ELF-1 (cell line): ENCODE measurements around the gene GLB1L3.
A peak's percentile ranks its signal among the peaks of the same experiment; 100 is the strongest.
"Not testable (repeated sequence)": the region's sequence is repeated elsewhere in the genome, so short reads cannot be mapped to it uniquely, and the experiment has no call there.

Experiments used
- DNase-seq: peaks from one replicate; pipeline ENCODE4 v3.0.0-alpha.2; 2016; ENCODE audit warnings: low read depth, low spot score

GLB1L3 gene

DNA sequence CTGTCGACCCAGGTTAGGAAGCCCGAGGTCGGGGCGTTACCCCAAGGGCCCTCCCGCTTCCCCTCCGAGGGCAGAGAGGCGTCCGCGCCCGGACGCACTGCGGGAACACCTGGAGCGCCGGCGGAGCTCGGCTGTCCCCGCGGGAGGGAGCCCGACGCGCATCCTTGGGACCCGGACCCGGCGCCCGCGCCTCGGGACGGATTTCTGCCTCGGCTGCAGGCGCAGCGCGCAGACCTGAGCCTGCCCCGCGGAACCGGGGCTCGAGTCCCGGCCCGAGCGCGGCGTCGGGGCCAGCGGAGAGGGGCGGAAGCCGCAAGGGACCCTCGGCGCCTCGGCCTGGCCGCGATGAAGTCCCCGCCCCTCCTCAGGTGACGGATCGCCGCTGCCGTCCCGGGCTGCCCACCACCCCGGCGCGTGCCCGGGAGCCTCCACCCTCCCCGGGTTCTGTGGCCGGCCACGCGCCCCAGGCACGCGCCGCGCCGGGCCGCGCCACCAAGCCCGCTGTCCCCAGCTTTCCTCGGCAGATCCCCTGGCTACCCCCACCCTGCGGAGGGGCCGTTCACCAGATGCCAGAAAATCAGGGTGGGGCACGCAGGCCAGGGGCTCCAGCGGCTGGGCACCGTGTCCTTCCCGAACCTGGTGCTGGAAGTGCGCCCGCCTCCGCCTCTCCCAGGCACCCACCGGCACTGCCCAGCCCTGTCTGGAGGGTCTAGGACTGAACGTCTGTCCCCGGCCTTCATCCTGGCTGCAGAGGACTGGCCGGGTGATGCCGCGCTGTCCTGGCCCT lies 410 bp downstream of the GLB1L3 start:
- DNase-seq, result peak; percentile 48

DNA sequence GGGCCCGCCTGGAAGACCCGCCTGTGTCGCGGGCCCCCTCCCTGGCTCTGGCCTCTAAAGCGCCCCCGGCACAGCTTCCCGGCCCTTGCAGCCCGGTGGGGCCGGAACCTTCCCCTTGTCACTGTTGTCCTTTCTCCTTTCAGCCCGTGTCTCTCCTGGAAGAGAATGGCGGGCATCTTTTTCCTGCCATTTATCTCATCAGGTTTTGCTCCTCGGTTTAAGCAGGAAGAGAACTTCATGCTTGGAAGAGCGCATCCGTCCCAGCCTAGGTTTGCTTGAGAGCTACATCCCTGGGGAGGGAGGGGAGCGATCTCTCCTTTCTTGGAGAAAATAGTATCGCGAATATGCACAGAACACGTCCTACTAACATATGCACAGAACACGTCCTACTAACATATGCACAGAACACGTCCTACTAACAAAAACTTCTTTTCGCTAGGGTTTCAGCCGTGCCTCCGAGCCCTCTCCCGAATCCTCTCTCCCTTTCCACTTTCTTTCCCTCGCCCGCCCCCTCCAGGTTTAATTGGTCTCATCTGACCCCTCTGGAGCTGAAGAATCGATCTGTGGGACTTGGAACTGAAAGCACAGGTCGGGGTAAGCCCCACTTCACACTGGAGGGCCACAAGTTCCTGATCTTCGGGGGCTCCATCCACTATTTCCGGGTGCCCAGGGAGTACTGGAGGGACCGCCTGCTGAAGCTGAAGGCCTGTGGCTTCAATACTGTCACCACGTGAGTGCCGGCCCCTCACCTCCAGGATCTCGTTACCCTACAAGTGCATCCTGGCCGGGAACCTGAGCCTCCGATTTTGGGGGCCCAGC lies 1.2 kb downstream of the GLB1L3 start:
- DNase-seq, result no peak

DNA sequence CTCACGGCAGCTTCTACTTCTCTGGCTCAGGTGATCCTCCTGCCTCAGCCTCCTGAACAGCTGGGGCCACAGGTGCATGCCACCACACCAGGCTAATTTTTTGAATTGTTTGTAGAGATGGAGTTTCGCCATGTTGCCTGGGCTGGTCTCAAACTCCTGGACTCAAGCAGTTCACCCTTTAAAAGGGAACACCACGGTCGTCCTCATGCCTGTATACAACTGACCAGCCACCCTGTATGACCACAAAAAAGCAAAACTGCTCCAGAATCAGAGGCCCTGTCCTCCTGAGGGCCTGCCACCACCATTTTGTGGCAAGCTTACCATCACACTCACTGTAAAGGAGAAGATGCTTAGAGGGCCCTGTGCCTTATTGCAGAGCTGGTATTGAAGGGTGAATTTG lies 2.2 kb downstream of the GLB1L3 start:
- DNase-seq, result no peak

DNA sequence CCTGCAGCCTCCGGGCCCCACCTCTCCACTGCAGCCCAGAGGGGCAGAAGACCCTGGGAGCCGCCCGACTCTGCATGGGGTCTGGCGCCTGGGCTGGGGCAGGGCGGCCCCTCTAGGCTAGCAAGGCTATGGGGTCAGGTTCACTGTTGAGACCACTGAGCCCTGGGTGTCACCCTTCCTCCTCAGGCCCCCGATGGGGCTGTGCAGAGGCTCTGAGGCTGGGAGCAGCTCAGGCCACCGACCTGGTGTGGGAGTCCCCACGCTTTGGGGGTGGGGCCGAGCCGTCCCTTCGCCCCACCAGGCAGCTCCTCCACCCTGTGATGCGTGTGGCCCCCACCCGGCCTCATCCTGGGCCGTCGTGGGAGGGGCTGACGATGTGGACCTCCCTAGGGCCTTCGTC lies 5.5 kb downstream of the GLB1L3 start:
- not testable (repeated sequence) for DNase-seq

DNA sequence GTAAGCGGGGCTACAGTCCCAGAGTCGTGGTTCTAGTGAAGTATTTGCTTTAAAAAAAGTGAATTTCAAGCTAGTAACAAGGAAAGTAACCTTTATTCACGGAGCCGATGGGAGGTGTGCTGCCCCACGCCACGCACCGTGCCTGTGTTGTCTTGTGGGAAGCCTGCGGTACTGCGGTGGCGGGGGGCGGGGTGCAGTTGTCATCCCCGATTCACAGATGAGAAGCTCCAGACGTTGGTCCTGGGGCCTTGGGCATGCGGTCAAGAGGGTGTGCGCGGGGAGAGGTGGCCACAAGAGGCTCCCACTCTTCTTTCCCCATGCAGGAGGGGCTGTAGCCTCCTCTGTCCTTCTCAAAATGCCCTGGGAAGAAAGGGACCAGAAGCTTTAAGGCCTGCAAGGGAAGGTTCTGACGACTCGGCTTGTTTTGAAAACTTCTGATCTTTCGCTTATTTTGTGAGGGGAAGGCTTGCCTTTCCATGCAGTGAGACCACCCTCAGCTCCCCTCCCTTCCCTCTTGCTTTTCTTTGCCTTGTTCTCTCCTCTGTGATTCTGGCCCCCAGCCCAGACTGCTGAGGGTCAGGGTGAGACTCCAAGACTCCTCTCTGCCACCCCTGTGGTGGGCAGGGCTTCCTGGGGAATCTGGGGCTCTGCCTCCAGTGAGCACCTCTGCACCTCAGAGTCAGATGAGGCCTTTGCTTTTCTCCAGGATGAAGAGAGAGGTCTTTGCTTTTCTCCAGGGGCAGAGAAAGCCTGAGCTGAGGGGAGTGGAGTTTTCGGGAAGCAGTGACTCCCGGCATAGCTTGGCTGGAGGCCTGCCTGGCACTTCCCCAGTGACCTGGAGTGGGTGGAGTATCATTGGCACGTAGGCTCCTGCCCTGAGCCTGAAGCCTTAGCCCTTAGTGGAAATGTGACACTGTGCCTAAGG lies 6.2 kb downstream of the GLB1L3 start:
- DNase-seq, result no peak

DNA sequence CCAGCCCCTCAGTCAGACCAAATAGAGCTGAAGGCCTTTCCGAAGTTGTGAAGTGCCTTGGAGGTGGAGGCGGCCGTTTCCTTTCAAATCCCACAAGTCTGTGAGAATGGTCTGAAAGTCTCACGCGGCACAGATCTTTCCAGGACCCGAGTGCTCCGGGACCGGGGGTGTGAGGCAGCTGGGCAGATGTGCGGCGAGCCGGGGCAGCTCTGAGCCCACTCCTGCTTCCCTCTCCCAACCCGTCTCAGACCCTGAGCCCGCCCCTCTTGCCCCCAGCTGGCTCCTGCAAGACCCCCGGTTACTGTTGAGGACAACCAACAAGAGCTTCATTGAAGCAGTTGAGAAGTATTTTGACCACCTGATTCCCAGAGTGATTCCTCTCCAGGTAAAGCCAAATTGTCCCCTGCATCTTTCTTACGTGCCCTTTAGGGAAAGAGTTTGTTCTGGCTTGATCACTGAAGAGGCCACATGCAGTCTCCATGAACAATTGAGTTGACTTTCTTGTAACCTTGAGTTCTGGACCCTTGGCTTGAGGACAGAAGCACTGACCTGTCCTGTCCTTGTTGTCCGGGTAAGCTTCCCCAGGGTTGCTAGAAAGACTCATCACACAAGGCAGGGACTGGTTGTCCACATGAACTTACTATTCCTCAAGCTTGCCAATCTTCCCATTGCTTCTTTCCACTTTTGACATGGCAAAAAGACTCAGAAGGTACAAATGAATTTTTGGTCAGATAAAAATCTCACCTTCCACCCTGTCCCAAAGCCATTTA lies 7.5 kb downstream of the GLB1L3 start:
- DNase-seq, result no peak

DNA sequence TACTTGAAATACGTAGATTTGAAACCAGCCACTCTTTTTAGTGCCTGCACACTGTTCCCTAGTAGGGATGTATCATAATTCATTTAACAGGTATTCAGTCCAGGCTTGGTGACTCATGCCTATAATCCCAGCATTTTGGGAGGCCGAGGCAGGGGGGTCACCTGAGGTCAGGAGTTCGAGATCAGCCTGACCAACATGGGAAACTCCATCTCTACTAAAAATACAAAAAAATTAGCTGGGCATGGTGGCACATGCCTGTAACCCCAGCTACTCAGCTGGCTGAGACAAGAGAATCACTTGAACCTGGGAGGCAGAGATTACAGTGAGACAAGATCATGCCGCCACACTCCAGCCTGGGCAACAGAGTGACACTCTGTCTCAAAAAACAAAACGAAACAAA lies 8.2 kb downstream of the GLB1L3 start:
- not testable (repeated sequence) for DNase-seq

DNA sequence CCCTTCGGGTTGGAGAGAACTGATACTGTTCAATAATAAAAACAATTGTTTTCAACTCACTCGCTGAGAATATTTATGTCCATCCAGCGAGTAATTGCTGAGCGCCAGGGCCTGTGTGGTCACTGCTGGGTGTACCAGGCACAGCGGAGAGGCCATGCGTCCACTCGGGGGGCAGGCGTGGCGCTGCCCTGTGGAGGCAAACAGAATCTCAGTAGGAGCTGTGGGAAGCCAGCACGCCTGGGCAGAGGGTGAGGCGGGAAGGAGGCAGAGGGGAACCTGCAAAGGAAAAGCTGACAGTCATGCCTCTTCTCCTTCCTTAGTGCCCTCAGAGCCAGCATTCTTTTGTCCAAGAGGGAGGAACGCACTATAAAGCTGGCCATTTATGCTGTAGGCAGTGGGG lies 11.4 kb downstream of the GLB1L3 start:
- DNase-seq, result no peak

DNA sequence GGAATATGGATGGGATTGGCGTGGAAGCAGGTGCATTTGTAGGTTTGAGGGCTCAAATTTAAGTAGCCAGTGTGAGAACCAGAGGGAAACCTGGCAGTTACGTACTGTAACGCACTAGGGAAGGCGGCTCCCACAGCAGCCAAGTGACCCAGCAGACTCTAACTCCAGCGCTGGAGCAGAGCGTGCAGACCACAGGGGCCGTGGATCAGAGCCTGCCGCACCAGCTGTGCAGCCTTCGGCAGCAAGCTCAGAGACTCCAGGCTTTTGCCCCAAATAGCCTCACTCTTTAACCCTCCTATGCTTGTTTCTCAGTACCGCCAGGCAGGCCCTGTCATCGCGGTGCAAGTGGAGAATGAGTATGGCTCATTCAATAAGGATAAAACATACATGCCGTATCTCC lies 12.3 kb downstream of the GLB1L3 start:
- no peak for DNase-seq

DNA sequence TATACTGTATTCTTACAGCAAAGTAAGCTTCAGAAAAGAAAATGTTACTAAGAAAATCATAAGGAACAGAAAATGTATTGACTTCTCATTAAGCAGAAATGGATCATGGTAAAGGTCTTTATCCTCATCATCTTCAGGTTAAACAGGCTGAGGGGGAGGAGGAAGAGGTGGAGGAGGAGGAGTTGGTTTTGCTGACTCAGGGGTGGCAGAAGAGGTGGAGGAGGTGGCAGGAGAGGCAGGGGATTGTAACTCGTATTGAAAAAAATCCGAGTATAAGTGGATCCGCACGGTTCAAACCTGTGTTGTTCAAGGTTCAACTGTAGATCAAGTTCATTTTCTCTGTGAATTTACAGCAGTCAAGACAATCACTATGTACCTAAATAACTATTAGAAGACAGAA lies 13.0 kb downstream of the GLB1L3 start:
- no peak for DNase-seq

DNA sequence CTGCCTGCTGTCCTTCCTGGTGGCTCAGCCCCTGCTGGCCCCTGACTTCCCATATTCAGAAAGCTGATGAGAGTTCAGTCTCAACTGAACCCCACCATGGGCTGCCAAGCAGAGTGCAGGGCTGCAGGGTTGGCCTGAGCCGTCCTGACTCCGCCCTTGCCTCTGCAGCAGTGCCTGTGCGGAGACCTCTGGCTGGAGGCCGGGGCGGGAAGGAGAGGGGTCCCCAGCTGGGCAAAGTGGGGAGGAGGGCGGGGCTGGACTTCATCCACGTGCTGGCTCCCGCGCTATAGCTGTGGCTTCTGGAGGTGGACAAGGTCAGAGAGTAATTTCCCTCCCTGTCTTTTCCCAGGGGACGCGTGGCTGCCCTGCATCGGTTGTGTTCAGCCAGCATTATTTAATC lies 13.6 kb downstream of the GLB1L3 start:
- no peak for DNase-seq

DNA sequence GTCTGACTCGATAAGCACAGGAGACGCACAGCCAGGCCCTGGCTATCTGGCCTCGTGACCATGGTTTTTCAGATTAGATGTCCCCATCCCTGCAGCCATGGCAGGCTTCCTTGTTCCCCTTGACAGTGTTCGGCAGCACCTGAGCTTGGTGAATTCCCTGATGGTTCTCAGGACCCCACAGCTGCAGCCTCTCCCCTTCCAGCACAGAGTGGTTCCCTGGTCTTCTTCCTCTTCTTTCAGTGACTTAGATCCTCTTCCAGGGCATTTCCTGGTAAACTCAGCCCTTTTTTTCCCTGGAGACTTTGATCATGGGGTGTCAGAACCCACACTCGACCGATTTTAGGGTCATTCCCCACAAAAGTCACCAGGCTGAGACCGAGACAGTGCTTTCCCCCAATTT lies 14.5 kb downstream of the GLB1L3 start:
- DNase-seq, result no peak

DNA sequence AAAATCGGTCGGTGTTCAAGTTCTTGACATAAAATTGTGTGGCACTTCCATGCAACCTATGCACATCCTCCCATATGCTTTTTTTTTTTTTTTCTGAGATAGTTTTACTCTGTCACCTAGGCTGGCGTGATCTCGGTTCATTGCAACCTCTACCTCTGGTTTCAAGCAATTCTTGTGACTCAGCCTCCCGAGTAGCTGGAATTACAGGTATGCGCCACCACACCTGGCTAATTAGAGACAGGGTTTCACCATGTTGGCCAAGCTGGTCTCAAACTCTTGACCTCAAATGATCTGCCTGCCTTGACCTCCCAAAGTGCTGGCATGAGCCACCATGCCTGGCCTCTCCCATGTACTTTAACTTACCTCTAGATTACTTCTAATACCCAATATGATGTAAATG lies 15.0 kb downstream of the GLB1L3 start:
- no peak for DNase-seq

DNA sequence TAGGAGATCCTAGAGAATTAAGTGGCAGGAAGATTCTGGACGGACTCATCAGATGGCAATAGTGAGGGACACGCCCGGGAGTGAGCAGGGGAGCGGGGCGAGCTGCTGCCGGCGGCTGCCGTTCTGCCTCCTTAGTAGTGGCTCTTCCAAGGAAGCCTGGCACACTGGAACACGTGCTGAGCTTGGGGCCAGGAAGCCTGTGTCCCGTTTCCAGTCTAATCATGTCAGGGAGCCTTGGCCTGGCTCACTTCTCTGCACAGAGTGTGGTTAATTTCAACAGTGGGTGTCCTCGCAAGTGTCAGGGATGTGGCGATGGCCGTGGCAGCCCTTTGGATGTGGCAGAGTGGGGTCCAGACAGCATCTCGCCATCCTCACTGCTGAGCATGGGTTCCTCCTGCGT lies 16.5 kb downstream of the GLB1L3 start:
- no peak for DNase-seq

DNA sequence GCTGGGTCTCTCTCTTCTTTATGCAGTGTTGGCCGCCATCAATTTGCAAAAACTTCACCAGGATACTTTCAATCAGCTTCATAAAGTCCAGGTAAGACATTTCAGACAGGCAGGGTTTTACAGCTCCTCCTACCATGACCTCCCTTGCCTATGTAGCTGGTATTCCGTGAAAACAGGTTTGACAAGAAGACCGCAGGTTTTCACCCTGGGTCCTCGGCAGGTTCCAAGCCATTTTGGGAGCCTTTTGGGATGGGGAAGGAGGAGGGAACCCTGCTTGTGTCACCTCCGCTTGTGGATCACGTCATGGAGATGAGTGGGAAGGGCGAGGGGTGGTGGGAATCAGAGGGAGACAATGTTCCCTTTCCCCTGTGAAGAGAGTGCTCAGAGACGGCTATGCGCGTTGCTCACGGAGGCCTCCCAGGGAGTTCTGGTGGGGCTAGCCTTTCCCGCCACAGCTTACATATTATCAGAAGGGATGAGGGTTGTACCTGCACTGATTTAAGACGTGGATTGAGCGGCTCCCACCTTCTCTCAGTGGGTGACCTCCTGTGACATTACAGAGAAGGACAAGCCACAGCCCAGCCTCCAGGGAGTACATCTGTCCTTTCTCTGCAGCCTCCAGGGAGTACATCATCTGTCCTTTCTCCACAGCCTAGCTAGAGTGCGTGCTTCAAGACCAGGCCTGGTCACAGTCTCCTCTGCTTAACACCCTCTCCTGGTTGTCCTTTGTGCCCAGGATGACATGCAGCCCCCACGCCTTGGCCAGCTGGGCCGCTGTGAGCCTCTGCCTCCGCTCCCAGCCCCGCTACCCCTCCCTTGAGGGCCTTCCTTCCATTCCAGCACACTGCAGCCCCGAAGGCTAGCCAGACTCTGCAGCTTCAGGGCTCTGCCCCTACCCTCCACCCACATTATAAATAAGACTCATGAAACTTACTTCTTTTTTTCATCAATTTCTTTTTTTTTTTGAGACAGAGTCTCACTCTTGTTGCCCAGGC lies 17.2 kb downstream of the GLB1L3 start:
- peak; percentile 25 for DNase-seq

DNA sequence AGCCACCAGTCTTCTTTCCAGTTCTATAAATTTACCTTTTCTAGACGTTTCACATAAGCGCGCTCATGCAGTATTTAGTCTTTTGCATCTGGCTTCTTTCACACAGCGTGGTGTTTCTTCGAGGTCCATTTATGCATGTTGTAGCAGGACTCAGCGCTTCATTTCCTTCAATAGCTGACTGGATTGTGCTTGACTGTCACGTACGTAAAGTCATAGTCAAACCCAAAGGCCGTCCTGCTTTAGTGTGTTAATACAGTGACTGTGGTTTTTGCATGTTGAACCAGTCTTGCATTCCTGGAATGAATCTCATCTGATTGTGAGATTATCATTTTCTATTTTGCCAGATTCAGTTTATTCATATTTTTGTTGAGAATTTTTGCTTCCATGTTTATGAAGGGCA lies 18.5 kb downstream of the GLB1L3 start:
- no peak for DNase-seq

DNA sequence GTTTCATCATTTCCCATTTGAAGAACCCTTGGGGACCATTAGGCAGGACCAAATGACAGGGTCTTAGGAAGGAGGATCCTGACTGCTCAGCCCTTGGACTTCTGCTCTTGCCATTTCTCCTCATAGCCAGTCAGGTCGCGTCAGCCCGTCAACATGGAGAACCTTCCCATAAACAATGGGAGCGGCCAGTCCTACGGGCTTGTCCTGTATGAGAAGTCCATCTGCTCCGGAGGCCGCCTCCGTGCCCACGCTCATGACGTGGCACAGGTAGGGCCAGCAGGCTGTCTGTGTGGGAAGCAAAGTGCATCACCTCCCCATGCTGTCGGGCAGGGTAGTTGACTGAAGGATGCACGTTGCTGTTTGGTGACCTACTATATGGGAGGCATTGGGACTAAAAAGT lies 36.0 kb downstream of the GLB1L3 start:
- no peak for DNase-seq

DNA sequence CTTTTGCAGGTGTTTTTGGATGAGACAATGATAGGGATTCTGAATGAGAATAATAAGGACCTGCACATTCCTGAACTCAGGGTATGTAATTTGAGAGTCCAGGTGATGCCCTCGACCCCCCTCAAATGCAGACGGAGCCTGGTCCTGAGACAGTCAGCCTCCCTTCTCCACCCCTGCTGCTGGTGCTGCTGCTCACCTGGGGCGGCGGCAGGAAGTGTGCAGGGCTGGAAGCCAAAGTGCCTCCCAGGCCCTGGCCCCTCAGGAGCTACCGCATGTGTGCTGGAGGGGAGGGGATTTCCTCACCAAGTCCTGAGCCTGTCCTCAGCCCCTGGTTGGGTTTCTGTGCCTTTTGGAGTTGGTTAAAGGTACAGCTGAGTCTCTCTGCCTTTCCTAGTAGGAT lies 36.6 kb downstream of the GLB1L3 start:
- no peak for DNase-seq

DNA sequence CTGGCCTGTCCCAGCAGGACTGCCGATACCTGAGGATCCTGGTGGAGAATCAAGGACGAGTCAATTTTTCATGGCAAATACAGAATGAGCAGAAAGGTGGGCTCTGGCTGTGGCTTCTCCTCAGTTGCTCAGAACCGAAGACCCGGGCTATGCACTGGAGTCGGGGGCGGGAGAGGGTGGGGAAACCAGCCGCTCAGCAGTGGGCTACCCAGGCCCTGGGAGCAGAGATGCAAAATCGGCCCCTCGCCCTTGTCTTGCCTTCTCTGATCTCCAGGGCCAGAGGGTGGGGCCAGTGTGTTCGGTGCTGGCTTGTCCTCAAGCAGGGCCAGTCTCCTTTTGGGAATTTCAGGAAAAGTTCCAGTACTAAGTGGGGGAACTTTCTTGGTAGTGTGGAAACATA lies 37.2 kb downstream of the GLB1L3 start:
- DNase-seq, result no peak
